ENCODE data around the gene G0S2. TPM values are rescaled to one million over a fixed set of nuclear protein-coding genes. Genes with fewer than 3 reads are reported as not detected.

The G0S2 gene
- total and polyA plus RNA-seq, 9 of the 15 experiments (the other 6 are each of a cell fraction or from before 2014, with no cell fraction given), result 0.18 to 65.6 (median 11.4) TPM

GRCh38 chr1:209652873-209653401 is 22.3 kb upstream of the G0S2 start (continued):
- TF ChIP-seq, protein P1, sequence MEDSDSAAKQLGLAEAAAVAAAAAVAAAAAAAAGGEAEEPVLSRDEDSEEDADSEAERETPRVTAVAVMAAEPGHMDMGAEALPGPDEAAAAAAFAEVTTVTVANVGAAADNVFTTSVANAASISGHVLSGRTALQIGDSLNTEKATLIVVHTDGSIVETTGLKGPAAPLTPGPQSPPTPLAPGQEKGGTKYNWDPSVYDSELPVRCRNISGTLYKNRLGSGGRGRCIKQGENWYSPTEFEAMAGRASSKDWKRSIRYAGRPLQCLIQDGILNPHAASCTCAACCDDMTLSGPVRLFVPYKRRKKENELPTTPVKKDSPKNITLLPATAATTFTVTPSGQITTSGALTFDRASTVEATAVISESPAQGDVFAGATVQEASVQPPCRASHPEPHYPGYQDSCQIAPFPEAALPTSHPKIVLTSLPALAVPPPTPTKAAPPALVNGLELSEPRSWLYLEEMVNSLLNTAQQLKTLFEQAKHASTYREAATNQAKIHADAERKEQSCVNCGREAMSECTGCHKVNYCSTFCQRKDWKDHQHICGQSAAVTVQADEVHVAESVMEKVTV (CRISPR knock-in tag; IDR thresholded peaks at IDR 0.05), result no peak
- TF ChIP-seq MYBL2 (IDR thresholded peaks at IDR 0.05; ENCODE audit: low read depth) (no peak), MYBL2 (CRISPR knock-in tag; IDR thresholded peaks at IDR 0.05; ENCODE audit: borderline replicate concordance) (no peak), CBX5 (IDR thresholded peaks at IDR 0.05; ENCODE audit: borderline replicate concordance, low read depth) (no peak), ZNF589 (CRISPR knock-in tag; IDR thresholded peaks at IDR 0.05; ENCODE audit: low read depth) (no peak), CGGBP1 (CRISPR knock-in tag; IDR thresholded peaks at IDR 0.05) (no peak)
- TF ChIP-seq, protein P2, sequence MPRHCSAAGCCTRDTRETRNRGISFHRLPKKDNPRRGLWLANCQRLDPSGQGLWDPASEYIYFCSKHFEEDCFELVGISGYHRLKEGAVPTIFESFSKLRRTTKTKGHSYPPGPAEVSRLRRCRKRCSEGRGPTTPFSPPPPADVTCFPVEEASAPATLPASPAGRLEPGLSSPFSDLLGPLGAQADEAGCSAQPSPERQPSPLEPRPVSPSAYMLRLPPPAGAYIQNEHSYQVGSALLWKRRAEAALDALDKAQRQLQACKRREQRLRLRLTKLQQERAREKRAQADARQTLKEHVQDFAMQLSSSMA (CRISPR knock-in tag; IDR thresholded peaks at IDR 0.05), result no peak

DNA sequence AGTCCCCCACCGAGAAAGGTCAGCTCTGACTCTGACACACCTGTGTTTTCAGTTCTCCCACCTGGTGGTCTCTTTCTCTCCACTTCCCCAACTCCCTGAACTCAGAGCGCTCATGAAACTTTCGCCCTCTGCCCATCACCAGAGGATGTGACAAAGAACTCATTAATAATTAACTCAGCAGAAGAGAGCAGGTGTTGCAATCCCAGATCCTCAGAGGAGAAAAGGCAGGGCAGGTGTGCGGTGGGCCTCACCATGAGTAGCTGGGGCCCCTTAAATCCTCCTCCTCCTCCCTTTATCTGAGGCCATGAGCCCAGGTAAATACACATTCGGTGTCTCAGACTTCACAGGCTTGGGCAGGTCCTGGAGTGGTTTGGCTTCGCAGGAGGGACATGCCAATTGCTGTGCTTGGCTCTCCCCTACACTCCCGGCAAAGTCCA is 21.3 kb upstream of the G0S2 start:
- Histone ChIP-seq H3K9me1 (ENCODE audit: control insufficient read depth, insufficient read depth, low read length) (no peaks in the 10 kb centered on the region), H4K20me1 (replicated peaks; ENCODE audit: control insufficient read depth, insufficient read depth, low read length) (no peaks in the 10 kb centered on the region), H3K9me3 (replicated peaks; ENCODE audit: control insufficient read depth, insufficient read depth, low read depth, low read length) (no peaks in the 10 kb centered on the region), H3K4me2 (ENCODE audit: insufficient read depth, low read length) (no peak overlapping the region), H3K27ac (ENCODE audit: extremely low read depth, low read depth, low read length) (no peak overlapping the region), H2AFZ (ENCODE audit: low read depth, low read length) (no peak overlapping the region), H3K4me1 (replicated peaks in 1 of 2; ENCODE audit: control insufficient read depth in 2 of 2, insufficient read depth in 2 of 2, low read length in 2 of 2) (peaks cover 31 to 45% of the 10 kb centered on the region in 2 experiments), H3K27me3 (ENCODE audit: control insufficient read depth in 2 of 2, insufficient read depth in 2 of 2, low read length in 2 of 2) (peaks cover 0 to 6% of the 10 kb centered on the region in 2 experiments; a peak in 1 of 5 replicates), H3K36me3 (ENCODE audit: control insufficient read depth, insufficient read depth, low read length) (no peaks in the 10 kb centered on the region), H3K9ac (ENCODE audit: insufficient read depth in 1 of 2, low read depth in 2 of 2, low read length in 2 of 2) (peak overlapping the region in 1 of 2 experiments; percentile 57; a peak in 1 of 4 replicates), H3K79me2 (ENCODE audit: control insufficient read depth, insufficient read depth, low read length) (no peaks in the 10 kb centered on the region), H3K4me3 (no peak overlapping the region)
- WGBS (ENCODE audit: insufficient coverage, low coverage, missing lambda C conversion rate), result 41% methylated on average over 7 of the region's 7 CpGs
- no peak for ATAC-seq
- no peak for DNase-seq (ENCODE audit: extremely low read depth in 1 of 4, low spot score in 3 of 4)
- ChIA-PET POLR2A (interaction anchor here (0.7 to 1.2 kb wide), 3 partner anchors 22 to 47 kb away, joined by 3 to 8 read pairs (median 4); no protein-coding TSS in a partner anchor), CTCF (ENCODE audit: low intra/inter-chr PET ratio) (no interaction called here)
- no TSS peak for BruUV-seq (replicated peaks)
- in situ Hi-C loops (cut with MboI), result loop anchor here (10.0 kb wide), 1 partner anchor 1829 kb away; no protein-coding TSS in a partner anchor
- intact Hi-C loops (cut with micrococcal nuclease), result no loop called here
- FAIRE-seq, result no peak
- no peak for TF ChIP-seq IRF2 (CRISPR knock-in tag; IDR thresholded peaks at IDR 0.05)
- no peak for TF ChIP-seq DACH1 (IDR thresholded peaks at IDR 0.05; ENCODE audit: partially characterized antibody)
- no peak for TF ChIP-seq ZNF408 (CRISPR knock-in tag; IDR thresholded peaks at IDR 0.05; ENCODE audit: low read depth)
- TF ChIP-seq KDM5B (IDR thresholded peaks at IDR 0.05; ENCODE audit: insufficient replicate concordance, low read depth, low read length), result no peak
- TF ChIP-seq BRCA1 (IDR thresholded peaks at IDR 0.05), result no peak
- TF ChIP-seq BRCA1 (CRISPR knock-in tag; IDR thresholded peaks at IDR 0.05), result no peak
- no peak for TF ChIP-seq EWSR1 (IDR thresholded peaks at IDR 0.05; ENCODE audit: borderline replicate concordance, low read depth, partially characterized antibody)
- no peak for TF ChIP-seq NR0B1 (IDR thresholded peaks at IDR 0.05; ENCODE audit: partially characterized antibody)

Data from K562 (cell line).